CD4-positive, alpha-beta T cell treated with Interleukin-17A for 4 hours (primary cell): ENCODE measurements around the gene FXYD1.

ENCODE experiments used
- DNase-seq: peaks from one replicate; pipeline ENCODE4 v3.0.0-alpha.2; 2020; ENCODE audit warnings: mixed read lengths

Gene FXYD1

GRCh38 chr19:35165200-35166058 lies 26.8 kb downstream of the FXYD1 start:
- no peak for DNase-seq

- no peak for DNase-seq
Observed at GRCh38 chr19:35166100-35167063, 27.8 kb downstream of the FXYD1 start.

GRCh38 chr19:35167251-35168119 lies 28.9 kb downstream of the FXYD1 start:
- DNase-seq, result peak; percentile 39

GRCh38 chr19:35168196-35168595 lies 29.6 kb downstream of the FXYD1 start:
- no peak for DNase-seq

GRCh38 chr19:35169221-35169995 lies 30.8 kb downstream of the FXYD1 start:
- no peak for DNase-seq

- no peak for DNase-seq
Observed at GRCh38 chr19:35170359-35171061, 31.9 kb downstream of the FXYD1 start.

- peak; percentile 34 for DNase-seq
Observed at GRCh38 chr19:35171730-35172129, 33.1 kb downstream of the FXYD1 start.

- DNase-seq, result no peak
Observed at GRCh38 chr19:35174226-35174625, 35.6 kb downstream of the FXYD1 start.

GRCh38 chr19:35176181-35176570 lies 37.6 kb downstream of the FXYD1 start:
- DNase-seq, result no peak

- DNase-seq, result no peak
Observed at GRCh38 chr19:35177377-35178274, 39.0 kb downstream of the FXYD1 start.

- no peak for DNase-seq
Observed at GRCh38 chr19:35178701-35179100, 40.1 kb downstream of the FXYD1 start.

GRCh38 chr19:35179830-35180229 lies 41.2 kb downstream of the FXYD1 start:
- no peak for DNase-seq

- DNase-seq, result no peak
Observed at GRCh38 chr19:35181387-35181786, 42.8 kb downstream of the FXYD1 start.

GRCh38 chr19:35184267-35184666 lies 45.6 kb downstream of the FXYD1 start:
- DNase-seq, result no peak

GRCh38 chr19:35184884-35185283 lies 46.3 kb downstream of the FXYD1 start:
- no peak for DNase-seq
